ENCODE data around the gene SLC1A3. TPM values are rescaled to one million over a fixed set of nuclear protein-coding genes. Genes with fewer than 3 reads are reported as not detected.

SLC1A3 gene
- polyA plus RNA-seq, 1 donor, result 18.5 TPM

DNA sequence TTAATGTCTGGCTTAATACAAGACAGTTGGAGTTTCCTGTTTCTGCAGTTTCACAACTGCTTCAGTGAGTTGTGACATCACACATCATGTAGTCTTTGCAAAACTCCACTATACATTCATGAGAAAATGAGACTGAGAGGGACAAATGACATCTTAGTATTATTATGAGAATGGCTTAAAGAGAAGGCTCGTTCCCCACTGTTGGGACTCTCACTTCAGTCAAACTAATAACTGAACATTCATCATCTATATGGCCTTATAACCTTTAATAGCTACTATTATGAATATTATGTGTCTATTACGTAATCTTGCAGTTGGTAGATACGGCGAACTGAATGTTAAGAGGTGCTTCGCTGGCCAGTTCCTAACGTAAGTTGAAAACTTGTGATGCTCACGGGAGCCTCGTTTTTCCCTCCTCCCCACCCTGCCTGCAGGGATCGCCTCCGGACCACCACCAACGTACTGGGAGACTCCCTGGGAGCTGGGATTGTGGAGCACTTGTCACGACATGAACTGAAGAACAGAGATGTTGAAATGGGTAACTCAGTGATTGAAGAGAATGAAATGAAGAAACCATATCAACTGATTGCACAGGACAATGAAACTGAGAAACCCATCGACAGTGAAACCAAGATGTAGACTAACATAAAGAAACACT is 79.4 kb downstream of the SLC1A3 start:
- no peak for DNase-seq (ENCODE audit: low read depth)

DNA sequence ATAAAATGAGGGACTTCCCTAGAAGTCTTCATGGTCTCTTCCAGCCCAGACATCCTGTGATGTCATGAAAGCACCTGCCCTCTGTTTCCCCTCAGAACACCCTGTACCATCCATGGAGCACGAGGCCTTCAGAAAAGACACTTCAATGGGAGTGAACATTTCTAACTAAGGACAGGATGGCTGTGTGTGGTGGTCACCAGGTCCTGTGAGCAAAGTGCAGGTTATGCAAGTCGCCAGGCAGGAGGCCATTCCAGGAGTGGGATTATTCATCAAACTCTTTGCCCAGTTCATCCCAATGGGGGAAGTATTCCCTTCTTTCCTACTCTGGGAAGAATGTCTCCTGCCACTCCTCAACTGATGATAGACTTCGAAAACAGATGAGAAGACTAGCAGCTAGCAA is 80.5 kb downstream of the SLC1A3 start:
- no peak for DNase-seq (ENCODE audit: low read depth)

DNA sequence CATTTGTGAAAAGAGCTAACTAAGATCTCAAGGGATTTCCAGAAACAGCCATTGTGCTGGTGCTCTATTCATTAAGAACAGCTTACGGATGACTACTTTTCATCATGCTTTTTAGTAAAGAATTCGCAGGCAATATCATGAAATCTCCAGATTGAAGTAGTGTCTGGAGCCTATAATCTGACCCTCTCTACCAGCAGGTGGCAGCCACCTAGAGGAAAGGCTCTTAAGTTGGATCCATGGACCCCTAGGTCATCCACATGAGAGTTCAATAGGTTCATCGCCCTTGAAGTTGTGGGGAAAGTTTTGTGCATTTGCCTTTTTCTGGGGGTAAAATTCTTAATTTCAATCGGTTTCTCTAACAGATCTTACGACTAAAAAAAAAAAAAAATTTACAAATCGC is 82.3 kb downstream of the SLC1A3 start:
- no peak for DNase-seq (ENCODE audit: low read depth)

DNA sequence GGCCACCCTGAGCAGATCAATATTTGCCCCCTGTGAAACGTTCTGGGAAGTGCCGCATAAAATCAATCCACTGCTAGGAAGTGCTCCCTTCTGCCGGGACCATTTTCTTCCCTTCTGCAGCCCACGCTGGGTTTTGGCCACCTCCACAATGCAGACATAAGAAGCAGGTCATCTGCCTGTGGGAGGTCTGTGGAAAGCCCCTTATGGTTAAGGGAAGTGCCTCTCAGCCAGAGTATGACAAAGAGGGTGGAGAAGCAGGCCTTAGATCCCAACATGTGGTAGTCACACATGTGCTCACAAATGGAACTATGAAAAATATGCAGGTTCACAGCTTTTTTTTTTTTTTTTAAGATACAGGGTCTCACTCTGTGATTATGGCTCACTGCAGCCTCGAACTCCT is 82.8 kb downstream of the SLC1A3 start:
- DNase-seq (ENCODE audit: low read depth), result no peak

DNA sequence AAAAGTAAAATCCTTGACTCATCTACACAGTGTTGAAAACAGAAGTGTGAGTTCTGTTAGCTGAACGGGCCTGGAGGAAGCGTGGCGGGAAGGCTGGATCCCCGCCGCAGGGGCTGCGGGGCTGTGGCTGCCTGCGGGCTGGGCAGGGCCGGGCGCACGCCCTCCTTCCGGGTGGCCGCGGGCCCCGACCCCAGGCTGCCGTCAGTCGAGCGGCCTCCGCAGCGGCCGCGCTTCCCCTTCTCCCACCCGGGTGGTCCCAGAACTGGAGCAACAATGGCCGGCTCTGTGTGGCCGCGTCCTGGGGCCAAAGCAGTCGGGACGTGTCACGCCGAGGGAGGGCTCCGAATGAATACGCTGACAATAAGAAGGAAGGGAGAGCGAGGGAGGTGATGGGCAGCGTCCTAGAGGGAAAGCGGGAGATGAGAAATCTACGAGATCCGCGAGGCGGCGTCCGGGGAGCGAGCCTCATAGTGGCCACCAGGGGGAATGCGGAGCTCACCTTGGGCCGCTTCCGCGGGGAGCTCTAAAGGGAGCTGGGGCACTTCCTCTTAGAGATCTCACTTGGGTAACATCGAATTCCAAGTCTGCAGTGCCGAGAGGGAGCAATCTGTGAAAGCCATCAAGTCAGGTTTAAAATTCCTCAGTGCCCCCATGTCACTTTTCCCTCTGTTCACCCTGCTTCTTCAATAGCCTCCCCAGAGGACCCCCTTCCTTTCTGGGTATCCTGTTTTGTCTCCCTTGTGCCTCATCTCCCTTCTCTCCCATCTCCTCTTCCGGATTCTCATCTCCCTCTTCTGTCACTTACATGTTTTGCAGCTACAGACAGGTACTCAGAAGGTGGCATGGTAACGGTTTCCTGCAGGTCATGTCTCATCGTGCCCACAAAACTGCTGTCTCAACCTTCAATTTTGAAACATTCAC is 83.9 kb downstream of the SLC1A3 start:
- DNase-seq (ENCODE audit: low read depth), result no peak

DNA sequence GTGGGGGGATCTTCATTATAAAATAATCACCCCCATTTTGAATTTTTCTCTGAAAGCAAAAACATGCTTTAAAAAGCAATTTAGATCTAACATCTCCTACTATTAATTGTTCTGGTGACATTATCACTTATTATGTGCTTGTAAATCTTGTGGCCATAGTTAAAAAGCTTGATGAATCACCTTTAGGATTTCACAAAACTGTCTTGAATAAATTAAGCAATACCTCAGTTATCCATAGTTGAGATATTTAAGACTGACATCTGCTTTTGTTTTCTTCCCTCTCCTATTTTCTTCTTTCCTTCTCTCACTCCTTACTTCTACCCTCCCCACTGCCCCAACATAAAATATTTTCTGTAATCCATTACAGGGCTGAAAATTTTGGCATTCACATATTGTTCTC is 84.8 kb downstream of the SLC1A3 start:
- no peak for DNase-seq (ENCODE audit: low read depth)

DNA sequence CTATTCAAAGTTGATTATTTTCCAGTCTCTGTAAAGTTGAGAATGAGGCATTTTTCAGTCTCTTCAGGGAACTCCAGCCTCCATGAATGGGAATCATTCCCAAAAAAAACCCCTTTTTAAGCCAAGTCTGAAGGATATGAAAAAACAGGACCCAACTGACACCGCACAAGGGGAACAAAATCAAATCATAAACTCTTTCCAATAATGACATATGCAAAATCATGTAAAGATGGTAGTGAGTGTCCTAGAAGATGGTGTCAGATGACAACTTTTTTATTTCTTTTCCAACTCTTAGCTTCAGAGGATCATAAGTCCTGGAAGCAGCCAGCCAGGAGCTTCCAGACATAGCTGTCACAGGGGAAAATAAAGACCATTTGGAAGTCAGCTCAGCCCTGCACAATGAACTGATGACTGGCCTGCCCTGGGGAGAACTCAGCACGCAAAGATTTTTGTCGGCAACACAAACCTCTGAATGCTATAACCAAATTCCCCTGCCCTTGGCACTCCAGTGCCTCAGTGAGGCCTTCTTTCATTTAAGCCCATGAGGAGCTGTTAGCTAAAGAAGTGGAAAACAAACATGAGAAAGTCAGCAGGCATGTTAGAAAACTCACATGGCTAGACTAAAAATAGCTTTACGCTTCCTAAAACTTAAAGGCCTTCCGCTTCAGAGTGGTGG is 85.4 kb downstream of the SLC1A3 start:
- DNase-seq (ENCODE audit: low read depth), result peak; percentile 70

DNA sequence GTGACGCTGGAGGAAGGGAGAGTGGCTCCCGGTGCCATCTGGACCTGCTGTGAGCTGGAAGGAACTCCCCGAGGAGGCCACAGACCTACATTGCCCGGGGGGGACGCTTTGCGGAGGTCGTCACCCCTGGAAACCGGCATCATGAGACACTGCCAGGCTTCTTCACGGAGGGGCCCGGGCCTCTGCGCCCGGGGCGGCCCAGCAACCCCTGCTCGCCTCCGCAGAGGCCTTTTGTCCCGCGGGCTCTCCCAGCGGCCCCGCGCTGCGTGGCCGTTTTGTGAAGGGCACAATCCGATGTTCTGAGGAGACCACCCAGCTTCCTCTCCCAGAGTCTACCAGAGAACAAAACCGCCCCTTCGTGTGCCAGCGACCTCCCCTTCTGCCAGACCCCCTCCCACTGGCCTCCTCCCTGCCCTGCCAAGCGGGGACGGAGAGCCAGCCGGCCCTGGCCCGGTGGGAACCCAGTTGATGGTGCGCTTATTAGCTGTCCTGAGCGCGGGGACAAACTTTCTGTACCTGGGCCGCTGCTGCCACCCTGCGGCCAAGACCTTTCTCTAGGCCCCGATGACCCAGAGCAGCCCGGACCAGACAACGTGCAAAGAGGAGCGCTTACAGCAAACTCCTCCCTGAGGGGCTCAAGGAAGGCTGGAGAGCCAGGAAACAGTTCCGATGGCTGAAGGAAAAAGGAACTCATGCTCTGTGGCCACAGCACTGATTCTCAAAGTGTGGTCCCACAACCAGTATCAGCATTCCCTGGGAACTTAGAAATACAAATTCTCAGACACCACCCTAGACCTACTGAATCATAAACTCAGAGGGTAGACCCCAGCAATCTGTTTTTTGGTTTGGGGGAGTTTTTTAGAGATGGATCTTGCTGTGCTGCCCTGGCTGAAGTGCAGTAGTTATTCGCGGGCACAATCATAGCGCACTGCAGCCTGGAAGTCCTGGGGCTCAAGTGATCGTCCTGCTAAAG is 86.7 kb downstream of the SLC1A3 start:
- no peak for DNase-seq (ENCODE audit: low read depth)

DNA sequence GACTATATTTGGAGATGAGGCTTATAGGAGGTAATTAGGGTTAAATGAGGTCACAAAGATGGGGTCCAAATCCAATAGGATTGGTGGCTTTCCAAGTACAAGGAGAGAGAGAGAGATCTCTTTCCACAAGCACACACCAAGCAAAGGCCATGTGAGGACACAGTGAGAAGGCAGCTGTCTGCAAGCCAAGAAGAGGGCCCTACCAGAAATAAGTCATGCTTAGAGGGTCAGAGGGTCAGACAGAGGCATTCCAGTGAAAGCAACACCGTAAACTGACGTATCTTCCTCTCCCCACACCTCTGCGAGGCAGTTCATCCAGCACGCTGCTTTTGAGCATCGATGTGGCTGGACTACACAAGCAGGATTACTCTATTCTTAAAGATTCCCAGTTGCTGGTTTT is 87.9 kb downstream of the SLC1A3 start:
- DNase-seq (ENCODE audit: low read depth), result no peak

DNA sequence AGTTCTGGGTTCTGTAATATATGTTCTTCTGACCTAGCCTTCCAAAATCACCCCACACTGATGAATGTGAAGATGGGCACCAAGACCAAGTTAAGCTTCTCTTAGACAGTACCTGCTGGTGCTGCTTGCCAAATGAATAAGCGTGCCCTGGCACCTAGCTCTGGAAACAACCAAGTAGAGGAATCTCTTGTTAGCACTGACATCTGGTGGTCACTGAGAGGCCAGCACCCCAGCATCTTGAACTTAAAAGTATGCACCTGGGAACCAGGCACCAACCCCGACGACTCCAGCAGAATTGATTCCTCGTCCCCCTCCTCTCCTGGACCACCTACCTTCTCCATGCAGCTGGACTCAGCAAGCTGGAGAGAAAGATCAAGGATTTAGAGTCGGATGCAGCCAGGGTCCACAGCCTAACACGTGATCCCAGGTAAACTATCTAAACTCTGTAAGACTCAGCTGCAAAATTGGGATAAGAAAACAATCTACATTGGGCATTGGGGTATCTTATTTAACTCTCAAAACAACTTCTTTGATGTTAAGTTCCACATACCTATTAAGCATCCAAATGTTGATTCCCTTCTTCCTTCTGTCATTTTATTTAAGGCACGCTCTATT is 89.8 kb downstream of the SLC1A3 start:
- no peak for DNase-seq (ENCODE audit: low read depth)

DNA sequence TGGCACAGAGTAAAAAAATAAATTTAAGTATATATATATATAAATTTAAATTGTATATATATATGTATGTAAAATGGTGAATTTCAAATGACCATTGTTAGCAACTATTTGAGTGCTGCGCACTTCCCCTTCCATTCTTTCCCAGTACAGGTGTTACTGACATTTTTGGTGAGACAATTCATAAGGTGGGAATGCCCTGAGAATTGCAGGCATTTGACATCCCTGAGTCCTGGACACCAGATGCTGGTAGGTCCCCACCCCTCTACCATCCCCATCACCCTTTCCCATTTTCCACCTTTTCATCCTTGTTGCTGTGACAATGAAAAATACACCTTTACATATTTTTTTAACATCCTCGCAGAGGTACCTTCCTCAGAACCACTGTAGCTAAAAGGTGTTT is 91.6 kb downstream of the SLC1A3 start:
- no peak for DNase-seq (ENCODE audit: low read depth)

DNA sequence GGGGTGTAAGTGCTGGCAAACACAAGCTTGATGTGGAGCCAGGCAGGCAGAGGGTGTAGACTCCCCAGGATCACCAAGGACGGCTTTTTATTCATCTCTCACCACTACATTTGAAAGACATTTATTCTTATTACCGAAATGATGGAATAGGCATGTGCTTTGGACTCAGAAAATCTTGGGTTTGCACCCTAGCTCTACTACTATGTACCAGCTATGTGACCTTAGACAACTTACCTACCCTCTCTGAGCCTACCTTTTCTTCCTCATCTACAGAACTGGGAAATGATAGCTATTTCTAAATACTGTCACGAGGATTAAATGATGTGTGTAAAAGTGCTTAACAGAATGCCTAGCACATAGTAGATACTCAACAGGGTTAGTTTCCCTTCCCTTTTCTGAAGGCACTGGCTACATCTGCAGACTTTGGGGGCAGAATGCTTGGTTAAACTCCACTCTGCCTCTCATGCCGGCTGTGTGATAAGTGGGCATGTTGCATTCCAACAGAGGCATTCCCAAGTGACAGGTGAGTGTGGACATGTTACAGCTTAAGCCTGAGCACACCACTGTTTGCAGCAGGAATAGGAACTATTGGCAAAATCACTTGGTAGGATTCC is 94.8 kb downstream of the SLC1A3 start:
- no peak for DNase-seq (ENCODE audit: low read depth)

DNA sequence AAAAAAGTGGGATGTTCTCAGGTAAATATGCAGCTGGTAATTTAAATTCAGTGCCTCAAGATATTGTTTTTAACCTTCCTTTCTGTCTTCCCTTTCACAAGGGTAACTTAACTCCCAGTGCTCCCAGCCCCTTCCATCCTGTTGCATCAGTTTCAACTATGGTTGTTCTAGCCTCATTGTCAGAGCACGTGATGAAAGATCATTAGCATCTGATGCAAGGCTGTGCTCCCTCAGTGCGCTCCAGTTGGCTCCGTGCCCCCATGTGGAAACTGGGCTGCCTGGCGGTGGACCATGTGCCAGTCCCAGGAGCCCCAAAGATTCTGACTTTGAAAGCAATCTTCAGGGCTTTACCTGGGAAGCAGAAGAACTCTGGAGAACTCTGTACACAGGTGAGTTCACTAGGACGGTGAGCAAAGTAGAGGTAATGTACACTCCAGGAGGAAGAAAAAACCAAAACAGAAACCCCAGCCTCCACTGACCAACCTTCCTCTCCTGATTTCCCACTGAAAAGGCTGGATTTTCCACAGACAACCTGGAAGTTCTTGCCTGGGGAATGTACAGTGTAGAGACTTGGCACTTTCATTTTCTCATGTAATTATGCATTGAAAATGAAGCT is 96.9 kb downstream of the SLC1A3 start:
- DNase-seq (ENCODE audit: low read depth), result no peak

DNA sequence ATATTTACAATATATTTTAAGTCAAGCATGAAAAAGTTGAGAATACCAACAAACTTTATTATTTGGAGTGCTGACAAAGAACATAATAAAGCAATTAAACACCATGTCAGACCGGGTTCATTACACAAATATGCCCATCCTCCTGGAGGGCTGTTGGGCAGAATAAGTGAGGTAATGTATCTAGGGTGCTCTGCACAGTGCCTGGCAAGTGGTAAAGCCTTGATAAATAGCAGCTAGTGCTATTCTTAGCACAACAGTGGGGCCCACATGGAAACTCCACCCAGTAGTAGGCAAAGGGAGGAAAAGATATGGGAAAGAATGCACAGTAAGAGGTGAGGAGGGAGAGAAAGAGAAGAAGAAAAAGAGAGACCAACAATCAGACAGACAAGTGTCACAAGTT is 97.7 kb downstream of the SLC1A3 start:
- no peak for DNase-seq (ENCODE audit: low read depth)

DNA sequence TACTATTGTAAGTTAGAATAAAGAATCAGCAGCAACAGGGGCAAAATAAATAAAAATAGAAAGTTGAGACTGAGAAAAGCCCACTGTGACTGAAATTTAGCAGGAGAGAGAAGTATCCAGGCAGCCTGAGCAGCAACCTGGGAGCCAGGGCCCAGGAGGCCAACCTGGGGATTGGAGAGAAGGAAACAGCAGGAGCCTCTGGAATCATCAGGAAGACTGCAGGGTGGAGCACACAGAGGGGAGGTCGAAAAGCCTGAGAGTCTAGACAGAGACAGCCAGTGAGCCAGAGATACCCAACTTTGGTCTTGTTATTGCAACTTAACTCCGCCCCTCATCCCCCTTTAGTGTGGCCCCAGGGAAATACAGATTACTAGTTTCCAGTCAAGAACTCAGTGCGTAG is 98.6 kb downstream of the SLC1A3 start:
- DNase-seq (ENCODE audit: low read depth), result no peak

DNA sequence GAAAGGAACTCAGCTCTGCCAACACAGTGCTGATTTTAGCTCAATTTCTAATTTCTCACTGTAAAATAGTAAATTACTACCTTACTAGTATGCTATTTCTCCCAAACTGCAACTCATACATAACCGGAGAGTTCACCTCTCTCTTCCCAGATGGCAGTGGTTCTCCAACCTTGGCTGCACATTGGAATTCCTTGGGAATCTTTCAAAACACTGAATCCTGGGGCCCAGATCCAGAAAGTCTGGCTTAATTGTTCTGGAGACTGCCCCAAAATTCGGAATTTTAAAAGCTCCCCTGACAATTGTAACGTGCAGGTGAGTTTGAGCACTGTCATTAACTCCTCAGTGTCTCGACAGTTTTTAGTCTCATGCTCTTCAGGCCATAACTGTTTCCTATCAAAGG is 100.3 kb downstream of the SLC1A3 start:
- DNase-seq (ENCODE audit: low read depth), result no peak

DNA sequence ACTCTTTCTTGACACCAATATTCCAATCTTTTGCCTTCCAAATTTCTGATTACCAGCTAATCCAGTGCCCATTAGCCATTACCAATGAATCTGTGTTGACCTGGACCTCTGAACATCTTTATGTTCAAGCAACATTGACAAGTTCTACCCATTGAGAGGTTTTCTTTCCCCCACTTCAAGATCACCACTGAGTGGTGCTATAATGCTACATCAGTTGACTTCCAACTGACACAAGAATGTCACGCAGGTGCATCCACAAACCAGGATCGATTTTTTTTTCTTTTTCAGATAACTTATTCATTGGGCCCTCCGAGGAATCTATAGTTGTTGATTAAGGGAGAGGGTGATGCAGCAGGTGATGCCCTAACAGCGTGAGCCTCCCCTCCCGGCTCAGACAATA is 102.6 kb downstream of the SLC1A3 start:
- DNase-seq (ENCODE audit: low read depth), result no peak

DNA sequence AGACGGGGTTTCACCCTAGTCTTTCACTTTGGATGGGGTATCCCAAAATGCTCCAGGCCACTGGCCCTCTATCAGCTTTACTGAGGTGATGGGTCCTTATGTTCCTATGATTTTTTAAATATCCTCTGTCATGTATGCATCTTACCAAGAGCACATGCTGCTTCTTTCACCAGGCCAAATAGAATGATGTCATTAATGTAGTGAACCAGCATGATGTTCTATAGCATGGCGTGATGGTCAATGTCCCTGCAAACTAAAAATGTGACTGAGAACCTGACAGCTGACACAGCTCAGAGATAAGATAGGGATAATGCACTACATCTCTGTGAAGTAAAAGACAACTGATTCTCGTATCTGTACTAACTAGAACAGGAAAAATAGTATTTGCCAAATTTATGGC is 103.6 kb downstream of the SLC1A3 start:
- no peak for DNase-seq (ENCODE audit: low read depth)

DNA sequence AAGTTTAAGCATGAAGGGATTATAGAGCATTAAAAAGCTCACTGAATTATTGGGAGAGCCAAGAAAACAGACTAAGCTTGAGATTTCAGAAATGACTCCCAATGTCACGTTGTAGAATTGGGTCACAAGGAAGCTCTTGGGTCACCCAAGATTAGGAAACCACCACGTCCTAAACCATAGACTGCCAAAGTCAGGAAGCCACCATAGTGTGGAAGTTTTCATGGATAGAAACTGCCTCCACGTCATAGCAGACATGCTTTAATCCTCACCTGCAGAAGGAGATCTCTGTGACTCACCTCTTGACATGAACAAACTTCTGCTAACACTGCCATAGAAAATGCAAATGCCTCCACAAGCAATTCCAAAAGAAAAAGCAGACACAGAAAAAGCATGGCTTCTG is 106.3 kb downstream of the SLC1A3 start:
- no peak for DNase-seq (ENCODE audit: low read depth)

DNA sequence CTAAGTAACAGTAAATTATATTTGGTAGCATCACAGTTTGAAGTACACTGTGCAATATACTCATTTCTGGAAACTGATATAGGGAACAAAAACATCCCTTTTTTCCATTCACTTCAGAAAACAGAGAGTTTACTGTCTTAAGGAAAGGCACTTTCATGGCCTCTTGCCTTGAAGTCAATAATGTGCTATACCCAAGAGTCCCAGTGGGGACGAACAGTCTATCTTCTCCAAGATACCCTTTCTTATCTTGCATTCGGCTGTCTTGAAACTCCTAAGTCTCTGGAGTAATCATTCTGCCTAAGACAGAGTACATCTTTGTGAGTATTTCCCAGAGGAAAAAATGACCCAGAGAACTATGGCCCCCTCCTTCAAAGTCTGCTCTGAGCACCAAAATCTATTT is 107.1 kb downstream of the SLC1A3 start:
- no peak for DNase-seq (ENCODE audit: low read depth)
